GOT3 (cell line): Measurements from ENCODE around the gene SRSF8.
"Not testable (repeated sequence)": the region's sequence is repeated elsewhere in the genome, so short reads cannot be mapped to it uniquely, and the experiment has no call there.

Experiments used
- DNase-seq: peaks from one replicate; lab custom pipeline; 2025; ENCODE audit warnings: mixed read lengths; lab: John Stamatoyannopoulos, UW

The SRSF8 gene, protein sequence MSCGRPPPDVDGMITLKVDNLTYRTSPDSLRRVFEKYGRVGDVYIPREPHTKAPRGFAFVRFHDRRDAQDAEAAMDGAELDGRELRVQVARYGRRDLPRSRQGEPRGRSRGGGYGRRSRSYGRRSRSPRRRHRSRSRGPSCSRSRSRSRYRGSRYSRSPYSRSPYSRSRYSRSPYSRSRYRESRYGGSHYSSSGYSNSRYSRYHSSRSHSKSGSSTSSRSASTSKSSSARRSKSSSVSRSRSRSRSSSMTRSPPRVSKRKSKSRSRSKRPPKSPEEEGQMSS

DNA sequence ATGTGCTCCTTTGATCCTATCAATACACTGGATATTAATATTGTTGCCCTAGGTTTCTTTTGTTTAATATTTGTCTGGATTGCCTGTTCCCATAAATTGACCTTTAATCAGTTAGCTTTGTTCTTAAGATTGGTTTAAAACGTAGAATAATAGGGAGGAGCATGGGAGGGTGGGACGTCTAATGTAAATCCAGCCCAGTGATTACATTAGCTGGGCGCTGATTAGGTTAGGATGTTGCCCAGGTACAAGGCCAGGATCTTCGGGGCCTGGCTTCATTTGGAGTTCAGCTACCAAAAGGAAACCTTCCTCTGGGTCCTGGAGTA, at the start of gene SRSF8:
SRSF8 (plus strand) TSS at position 204 of the 323 bp plus-strand sequence. CDS start 308 bp downstream, outside the sequence.
- no peak for DNase-seq

DNA sequence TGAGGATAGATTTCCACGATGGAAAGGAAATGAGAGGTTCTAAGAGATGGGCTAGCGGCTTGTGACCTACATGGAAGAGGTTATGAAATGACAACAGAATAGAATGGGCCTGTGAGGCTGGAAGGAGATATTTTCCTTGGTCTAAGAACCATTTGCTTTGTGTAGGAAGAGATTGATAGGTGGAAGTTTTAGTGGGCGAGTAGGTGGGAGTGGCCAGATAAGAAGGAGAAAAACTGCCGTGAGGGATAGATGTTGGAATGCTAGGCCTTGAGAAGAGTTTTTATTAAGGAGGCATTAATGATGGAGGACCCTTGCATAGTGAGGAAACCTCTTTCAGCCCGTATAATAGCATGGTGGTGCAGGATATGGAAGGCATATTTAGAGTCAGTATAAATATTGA, 45.3 kb upstream of the SRSF8 start:
- not testable (repeated sequence) for DNase-seq

DNA sequence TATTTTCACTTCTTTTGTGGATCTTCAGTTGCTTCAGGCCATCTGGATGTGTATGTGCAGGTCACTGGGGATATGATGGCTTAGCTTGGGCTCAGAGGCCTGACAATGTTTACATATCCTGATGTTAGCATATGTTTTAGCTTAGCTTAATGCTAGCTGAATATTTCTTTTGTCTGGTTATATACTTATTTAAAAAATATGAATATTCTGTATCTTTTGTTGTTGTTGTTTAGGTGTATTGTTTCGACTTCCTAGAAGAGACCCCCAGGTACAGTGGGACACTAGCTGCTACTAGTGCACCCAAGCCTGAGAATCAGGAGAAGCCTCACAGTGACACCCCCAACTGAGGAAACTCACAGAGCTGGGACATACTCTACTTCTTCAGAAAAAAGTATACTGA, 41.8 kb upstream of the SRSF8 start, which contains the start of gene KDM4E:
KDM4E (plus strand) TSS at position 301 of the 400 bp plus-strand sequence. CDS start 300 bp downstream, outside the sequence.
- no peak for DNase-seq

DNA sequence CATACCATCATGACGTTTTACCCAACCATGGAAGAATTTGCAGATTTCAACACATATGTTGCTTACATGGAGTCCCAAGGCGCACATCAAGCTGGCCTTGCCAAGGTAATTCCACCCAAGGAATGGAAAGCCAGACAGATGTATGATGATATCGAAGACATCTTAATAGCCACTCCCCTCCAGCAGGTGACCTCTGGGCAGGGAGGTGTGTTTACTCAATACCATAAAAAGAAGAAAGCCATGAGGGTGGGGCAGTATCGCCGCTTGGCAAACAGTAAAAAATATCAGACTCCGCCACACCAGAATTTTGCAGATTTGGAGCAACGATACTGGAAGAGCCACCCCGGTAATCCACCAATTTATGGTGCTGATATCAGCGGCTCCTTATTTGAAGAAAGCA, 41.1 kb upstream of the SRSF8 start:
- DNase-seq: not testable (repeated sequence)

DNA sequence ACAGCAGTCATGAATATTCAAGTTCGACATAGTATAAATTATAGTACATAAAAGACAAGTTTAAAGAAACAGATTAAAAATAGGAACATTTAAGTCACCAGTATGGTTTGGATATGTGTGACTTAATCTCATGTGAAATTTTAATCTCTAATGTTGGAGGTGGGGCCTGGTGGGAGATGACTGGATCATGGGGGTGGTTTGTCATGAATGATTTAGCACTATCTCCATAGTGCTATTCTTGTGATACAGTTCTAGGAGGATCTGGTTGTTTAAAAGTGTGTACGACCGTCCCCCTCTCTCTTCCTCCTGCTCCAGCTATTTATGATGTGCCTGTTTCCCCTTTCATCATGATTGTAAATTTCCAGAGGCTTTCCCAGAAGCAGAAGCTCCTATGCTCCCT, 38.4 kb upstream of the SRSF8 start:
- DNase-seq: no peak

DNA sequence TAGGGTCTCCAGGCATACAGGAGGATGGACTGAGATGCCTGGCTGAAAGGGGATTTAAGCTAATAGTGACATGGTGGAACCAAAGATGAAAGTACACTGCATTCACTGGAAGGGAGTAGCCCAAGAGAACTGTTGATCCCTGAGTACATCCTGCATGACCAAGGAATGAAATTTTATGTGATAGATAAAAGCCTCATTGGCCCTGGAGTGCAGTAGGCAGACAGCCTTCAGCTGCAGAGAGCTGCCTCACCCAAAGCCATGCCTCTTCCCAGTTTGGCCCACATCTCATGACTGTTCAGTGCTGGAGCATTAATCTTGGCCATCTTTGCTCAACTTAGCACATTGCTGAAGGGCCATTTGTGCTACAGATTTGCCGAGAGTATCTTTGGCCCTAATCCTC, 33.7 kb upstream of the SRSF8 start:
- no peak for DNase-seq

DNA sequence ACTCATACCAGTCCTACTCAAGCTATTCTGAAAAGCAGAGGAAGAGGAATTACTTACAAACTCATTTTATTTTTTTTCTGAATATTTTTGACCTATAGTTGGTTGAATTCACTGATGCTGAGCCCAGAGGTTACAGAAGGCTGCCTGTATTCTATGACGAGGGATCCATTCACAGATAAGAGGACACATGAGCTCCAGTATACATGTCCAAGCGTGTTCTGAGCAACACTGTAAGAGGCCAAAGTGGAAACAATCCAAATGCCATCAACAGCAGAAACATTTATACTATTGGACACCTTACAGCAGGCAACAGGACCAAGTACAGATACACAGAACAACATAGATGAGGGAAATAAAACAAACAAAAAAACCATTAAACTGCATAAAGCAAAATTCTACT, 31.4 kb upstream of the SRSF8 start:
- no peak for DNase-seq

DNA sequence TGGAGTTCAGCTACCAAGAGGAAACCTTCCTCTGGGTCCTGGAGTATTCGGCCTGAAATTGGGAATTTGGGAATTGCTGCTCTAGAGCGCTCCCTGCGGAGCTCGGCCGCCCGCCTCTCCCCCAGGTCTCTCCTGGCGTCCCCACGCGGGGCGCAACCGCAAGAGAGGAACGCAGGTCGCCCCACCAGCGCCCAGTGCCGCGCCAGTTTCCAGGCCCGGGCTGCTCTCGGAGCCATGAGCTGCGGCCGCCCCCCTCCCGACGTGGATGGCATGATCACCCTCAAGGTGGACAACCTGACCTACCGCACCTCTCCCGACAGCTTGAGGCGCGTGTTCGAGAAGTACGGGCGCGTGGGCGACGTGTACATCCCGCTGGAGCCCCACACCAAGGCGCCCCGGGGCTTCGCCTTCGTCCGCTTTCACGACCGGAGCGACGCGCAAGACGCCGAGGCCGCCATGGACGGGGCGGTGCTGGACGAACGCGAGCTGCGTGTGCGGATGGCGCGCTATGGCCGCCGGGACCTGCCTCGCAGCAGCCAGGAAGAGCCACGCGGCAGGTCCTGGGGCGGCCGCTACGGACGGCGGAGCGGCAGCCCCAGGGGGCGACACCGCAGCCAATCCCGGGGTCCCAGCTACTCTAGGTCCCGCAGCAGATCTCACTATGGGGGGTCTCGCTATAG, 29.2 kb upstream of the SRSF8 start:
- DNase-seq: not testable (repeated sequence)

DNA sequence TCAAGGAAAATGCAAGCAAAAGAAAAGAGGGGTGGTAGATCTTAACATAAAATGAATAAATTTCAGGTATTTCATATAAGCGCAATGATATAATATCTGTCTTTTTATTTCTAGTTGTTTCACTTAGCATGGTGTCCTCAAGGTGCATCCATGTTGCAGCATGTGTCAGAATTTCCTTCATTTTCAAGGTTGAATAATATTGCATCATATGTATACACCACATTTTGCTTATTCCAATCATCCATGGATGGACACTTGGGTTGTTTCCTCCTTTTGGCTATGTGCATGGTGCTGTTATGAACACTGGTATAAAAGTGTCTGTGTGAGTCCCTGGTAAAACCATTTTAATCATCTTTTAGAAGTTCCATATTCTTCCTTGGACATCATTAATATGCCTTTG, 24.5 kb upstream of the SRSF8 start:
- no peak for DNase-seq

DNA sequence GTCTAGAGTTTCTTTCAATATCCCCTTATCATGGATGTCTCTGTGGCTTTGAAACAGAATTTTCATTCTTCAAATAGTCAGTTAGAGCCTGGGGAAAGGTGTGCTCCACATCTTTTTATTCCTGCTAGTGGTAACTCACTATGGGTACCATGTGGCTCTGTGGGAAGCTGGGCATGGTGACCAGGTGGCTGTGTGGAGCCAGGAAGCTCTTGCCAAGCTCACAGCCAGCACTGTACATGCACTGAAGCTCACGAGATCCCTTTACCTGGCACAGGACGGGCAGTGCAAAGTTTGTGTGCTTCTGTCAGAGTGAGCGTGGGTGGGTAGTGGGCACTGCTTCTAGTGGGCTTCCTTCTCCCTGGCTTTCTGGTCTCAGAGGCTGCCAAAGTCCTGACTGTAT, 23.8 kb upstream of the SRSF8 start:
- DNase-seq: no peak

DNA sequence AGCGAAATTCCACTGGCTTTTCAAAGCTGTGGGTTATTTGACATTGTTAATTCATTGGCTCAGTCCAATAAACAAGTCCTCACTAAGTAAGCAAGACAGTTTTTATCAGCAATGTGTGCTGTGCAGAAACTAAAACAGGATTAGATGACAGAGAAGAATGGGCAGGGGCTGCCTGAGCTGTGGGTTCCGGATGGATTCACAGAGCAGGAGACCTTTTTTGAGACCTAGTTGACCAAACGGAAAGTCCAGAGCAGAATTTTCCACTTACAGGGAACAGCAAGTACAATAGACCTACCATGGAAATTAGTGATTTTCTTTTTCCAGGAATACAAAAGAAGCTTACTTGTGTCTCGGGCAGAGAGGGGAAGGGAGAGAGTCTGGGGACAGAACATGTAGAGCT, 22.7 kb upstream of the SRSF8 start:
- DNase-seq: no peak

DNA sequence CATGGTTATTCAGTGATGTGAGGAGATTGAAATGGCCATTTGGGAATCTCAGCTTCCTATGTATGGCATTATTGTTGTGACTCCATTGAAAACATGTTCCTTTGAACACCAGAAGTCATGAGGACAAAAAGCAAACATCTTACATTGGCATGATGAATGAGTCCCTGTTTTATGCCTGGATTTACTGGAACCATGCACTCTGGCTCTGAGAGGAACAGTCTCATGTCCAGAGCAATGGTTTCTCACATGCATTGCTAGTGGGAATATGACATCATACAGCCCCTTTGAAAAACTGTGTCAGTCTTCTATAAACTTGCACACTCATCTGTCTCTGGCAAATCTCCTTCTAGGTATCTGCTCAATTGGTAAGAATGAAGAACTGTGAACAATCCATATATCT, 20.9 kb upstream of the SRSF8 start:
- DNase-seq: no peak

DNA sequence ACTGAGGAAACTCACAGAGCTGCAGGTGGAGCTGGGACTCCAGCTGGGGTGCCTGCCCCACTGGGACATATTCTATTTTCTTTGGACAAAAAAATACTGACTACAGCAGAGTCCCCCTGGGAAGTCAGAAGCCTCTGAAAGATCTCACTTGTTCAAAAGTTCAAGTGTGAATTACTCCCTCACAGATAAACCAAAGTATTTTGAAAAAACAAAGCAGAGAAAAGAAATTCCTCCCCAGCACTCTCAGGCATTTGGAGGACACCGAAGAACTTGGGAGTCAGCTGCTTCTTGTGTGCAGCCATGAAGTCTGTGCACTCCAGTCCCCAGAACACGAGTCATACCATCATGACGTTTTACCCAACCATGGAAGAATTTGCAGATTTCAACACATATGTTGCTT, 17.6 kb upstream of the SRSF8 start, which contains the start of gene KDM4F:
KDM4F (plus strand) TSS at position 301 of the 400 bp plus-strand sequence.
- DNase-seq: not testable (repeated sequence)

DNA sequence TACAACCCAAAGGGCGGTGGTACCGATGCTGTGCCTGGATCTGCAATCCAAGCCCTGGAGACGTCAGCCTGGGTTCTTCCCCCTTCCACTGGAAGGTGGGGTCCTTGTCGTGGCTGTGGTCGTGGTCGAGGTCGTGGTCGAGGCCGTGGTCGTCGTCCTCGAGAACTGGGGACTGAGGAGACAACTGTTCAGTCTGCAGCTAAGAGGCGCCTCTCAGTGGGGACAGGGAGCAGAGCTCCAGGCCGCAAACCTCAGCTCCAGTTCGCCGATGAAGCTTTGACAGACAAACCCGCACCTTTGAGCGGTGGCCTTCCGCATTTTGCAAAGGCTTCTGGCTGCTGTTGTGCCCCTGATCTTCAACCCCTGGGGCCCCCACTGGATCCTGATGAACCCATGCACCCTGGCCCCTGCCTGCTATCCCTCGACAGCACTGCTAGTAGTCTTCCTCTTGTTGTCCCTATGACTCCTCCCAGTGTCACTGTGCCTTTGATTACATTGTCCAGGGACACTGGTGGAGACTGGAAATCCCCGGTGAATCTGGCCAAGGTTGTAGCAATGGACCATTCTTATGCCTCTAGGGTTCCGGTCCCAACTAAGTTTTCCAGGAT, 16.0 kb upstream of the SRSF8 start:
- no peak for DNase-seq

DNA sequence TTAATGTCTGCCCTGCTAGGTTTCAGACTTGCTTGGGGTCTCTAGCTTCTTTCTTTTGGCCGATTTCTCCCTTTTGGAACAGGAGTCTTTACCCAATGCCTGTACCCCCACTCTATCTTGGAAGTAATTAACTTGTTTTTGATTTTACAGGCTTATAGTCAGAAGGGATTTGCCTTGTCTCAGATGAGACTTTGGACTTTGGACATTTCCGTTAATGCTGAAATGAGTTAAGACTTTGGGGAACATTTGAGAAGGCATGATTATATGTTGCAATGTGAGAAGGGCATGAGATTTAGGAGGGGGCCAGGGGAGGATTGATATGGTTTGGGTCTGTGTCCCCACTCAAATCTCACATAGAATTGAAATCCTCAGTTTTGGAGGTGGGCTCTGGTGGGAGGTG, 12.4 kb upstream of the SRSF8 start:
- no peak for DNase-seq

DNA sequence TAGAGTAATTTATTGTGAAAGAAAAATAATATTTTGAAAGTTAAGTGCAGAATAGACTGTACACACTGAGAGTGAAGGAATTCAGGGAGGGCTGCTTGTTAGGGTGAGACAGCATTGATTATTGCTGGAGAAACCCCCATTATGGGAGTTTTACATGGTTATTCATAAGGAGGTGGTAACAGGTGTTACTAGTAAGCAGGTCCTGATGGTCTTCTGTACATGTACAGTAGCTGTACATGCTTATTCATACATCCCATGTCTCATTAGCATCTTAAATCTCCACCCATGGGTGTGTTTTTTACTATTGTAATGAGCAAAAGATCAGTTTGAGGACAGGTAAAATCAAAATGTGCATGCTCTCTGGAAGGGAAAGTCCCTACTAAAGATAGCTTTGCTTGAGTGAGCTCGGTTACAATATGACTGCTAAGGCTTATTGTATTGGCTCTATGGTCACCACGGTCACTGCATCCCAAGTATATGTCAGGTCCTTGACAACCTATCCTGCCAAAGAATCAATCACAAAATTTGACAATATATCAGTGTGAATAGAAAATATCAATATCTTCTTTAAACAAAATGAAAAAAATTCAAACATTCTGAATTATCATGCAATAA, 11.3 kb upstream of the SRSF8 start:
- DNase-seq: no peak

DNA sequence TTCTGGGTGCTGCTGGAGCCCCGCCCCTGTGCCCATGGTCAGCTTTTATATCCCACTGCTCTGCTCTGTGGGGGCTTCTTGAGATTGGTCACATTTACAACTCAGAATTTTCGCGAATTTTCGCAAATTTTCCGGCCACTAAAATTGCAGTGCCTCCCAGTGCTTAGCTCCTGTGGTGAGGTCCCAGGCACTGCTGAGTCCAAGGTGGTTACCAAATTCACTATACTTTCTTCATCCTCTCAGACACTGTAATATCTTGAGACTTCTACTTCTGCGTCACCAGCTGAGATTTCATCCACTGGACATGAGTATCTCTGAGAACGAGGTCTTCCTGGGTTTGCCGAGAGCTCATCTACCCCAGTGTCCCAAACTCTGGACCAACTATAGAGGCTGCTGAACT, 8.8 kb upstream of the SRSF8 start:
- DNase-seq: no peak

DNA sequence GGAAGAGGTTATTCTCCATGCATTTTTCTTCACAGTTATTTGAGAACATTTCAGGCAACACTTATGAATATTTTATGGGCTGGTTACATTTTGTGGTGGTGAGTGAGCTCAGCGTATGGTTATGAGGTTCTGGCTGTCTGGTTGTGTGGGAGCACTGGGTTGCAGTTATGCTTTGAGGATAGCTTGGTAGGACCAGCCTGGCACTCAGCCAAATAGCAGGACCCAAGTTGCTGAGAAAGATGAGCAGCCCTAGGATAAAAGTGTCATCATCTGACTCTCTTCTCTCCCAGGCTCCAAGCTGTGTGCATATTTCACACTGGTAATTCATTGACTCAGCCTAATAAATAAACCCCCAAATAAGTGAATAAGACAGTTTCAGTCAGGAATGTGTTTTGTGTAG, 8.1 kb upstream of the SRSF8 start:
- no peak for DNase-seq

DNA sequence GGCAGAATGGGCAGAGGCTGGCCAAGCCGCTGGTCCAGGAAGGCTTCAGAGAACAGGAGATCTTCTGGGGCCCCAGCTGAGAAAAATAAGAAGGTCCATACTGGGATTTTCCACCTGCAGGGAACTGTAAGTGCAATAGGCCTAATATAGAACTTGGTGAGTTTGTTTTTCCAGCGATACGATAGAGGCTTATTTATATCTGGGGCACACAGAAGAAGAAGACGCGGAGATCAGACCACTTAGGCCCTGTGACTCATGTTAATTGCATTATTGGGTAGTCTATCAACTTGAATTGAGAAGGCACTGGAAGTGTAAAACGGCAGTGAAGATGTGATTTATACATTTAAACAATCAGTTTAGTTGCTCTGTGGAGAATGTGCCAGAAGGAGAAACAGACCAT, 7.7 kb upstream of the SRSF8 start:
- no peak for DNase-seq

DNA sequence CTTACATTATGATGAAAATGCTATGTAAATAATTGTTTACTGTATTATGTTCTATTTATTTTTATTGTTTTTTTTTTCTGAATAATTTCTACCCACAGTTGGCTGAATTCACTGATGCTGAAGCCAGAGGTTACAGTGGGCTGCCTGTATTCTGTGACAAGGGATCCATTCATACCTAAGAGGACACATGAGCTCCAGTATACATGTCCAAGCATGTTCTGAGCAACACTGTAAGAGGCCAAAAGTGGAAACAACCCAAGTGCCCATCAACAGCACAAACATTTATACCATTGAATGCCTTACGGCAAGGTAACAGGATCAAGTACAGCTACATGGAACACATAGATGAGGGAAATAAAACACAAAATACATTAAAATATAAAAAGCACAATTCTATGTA, 1.4 kb upstream of the SRSF8 start:
- DNase-seq: no peak

DNA sequence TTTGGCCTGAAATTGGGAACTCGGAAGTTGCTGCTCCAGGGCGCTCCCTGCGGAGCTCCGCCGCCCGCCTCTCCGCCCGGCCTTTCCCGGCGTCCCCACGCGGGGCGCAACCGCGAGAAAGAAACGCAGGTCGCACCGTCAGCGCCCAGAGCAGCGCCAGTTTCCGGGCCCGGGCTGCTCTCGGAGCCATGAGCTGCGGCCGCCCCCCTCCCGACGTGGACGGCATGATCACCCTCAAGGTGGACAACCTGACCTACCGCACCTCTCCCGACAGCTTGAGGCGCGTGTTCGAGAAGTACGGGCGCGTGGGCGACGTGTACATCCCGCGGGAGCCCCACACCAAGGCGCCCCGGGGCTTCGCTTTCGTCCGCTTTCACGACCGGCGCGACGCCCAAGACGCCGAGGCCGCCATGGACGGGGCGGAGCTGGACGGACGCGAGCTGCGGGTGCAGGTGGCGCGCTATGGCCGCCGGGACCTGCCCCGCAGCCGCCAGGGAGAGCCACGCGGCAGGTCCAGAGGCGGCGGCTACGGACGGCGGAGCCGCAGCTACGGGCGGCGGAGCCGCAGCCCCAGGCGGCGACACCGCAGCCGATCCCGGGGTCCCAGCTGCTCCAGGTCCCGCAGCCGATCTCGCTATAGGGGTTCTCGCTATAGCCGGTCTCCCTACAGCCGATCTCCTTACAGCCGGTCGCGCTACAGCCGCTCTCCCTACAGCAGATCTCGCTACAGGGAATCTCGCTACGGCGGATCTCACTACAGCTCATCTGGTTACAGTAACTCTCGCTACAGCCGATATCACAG, 521 bp downstream of the SRSF8 start:
- peak; percentile 28 for DNase-seq

DNA sequence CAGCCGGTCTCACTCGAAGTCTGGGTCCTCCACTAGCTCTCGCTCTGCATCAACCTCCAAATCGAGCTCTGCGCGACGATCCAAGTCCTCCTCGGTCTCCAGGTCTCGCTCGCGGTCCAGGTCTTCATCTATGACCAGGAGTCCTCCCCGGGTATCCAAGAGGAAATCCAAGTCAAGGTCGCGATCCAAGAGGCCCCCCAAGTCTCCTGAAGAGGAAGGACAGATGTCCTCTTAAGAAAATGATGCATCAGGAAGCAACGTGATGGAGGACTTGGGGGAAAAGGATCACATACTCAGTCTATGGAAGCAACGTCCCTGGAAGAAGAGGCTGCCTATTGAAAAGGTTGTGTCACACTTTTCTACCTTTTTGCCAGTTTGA, 1.1 kb downstream of the SRSF8 start:
- DNase-seq: no peak
